NCI-H1092 (cell line): Measurements from ENCODE around the gene RPL10.

ENCODE experiments used
- DNase-seq: peaks from one replicate; lab custom pipeline; 2025; lab: John Stamatoyannopoulos, UW

RPL10 gene

GRCh38 chrX:154397888-154398667 lies at the start of gene RPL10:
RPL10 (plus strand) TSS chrX:154398377; CDS start chrX:154398520, 143 bp downstream.
- peak; percentile 97 for DNase-seq

DNA sequence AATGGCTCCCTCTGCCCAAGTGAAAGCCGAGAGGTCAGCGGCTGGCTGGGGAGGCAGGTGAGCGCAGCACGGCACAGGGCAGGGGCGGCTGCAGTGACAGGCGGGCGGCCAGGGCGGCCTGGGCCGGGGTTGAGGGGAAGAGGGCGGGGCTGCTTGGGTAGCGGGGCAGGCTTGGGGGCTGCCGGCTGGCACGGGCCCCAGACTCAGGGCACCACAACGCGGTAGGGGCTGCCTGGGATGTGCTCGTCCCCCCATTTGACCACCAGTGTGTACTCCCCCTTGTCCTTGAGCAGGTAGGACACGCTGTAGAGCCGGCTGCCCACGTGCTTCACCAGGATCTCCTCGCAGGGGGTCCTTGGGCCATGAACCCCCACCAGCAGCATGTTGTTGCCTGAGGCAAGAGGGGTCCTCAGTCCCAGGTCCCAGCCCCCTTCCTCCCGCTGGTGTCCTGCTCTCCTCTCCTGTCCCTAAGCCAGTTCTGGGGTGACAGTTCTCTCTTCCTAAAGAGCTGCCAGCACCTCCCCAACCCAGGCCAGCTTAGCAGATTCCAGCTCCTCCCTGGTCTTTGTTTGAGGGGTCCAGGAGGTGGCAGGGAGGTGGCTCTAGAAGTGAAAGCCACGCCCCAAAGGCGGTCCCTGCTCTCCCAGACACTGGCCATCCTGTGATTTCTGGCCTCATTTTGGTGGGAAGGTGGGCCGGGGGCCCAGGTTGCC lies 49.4 kb upstream of the RPL10 start:
- no peak for DNase-seq

GRCh38 chrX:154349359-154349935 lies 48.7 kb upstream of the RPL10 start:
- no peak for DNase-seq

DNA sequence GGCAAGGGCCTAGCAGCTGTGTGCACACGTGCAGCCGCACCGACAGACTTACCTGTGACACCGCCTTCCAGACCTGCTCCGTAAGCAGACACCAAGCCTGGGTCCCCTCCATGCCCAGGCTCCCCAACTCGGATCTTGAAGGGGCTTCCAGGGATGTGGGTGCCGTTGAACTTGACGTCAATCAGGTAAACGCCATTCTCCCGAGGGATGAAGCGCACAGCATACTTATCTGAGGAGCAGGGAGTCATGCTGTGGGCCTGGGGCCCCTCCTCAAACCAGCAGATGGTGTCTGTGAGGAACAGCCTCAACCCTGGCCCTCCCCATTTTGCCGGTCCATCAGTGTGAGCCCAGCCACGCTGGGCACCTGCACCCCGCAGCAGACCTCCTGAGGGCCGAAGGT lies 48.2 kb upstream of the RPL10 start:
- no peak for DNase-seq

DNA sequence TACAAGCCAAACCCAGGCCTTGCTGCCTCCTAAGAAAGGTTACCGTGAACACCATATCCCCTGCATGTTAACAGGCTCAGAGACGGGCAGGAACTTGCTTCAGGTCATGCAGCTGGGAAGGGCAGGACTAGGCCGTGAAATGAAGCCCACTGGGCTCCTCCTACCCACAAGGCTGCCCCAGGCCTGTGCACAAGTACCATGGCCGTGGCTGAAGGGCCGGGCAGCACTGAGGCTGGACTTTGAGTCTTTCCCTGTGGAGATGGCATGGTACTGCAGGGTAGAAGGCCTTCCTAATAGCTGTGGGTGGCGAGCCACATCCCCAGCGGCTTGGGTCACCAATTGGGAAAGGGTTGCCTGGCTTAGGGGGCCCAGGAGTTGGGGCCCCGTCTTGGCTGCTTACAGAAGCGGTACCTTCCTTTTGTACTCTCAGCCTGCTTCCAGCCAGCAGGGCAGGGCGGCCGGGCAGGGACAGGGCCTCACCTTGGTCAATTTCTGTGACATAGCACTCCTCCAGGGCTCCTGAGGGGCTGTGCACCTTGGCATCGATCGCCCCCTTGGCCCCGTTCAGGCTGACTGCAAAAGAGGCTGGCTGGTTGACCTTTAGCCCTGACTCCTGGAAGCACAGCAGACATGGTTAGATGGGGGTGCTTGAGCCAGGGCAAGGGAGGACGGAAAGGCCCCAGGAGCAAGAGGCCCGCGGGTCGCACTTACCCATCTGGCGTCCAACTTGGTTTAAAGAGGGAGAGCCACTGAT lies 47.6 kb upstream of the RPL10 start:
- no peak for DNase-seq

DNA sequence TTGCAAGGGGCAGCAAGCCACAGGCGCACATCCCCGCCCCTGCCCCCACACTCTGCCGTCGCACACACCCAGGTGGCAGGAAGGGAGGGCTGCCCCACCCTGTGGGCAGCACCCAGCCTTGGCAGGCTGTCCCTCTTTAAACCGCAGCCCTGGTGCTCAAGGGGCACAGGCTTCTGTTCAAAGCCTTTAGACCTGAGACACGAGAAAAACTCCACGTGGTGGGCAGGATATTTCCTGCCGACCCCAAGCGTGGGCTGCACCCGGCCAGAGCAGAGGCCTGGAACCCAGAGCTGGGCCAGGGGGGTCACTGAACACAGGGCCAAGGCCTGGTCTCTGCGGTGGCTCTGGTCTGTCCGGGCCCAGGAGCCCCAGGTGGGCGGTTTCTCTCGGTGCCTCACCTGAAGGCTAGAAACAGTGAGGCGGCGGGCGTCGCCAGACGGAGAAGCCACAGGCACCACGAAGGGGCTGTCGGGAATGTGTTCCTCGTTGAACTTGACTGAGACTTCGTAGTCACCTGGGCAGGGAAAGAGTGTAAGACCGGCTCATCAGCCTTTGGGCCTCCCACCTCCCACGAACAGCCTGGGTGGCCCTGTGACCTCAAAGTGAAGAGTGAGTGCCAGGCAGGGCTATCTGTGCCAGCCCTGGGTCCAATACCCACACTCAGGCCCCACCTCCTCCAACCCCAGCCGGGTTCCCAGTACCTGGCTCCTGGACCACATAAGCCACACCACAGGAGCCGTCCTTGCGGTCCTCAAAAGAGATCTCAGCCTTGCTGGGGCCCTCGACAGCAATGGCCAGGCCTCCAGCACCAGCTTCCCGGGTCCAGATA lies 46.8 kb upstream of the RPL10 start:
- no peak for DNase-seq

DNA sequence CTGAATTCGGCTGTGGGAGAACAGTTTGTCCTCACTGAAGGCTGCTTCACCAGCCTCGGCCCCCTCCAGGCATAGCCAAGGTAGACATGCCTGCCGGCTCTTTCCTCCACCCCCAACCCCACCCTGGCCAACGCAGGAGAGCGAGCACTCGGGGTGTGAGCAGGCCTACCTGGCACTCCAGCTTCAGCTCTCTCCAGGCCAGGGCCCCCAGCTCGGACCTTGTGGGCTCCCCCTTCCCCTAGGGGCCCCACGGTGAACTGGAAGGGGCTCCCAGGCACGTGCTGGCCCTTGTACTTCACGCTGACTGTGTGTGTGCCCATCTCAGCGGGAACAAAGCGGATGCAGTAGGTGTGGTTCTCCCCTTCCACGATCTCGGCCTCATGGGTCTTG lies 46.2 kb upstream of the RPL10 start:
- no peak for DNase-seq

DNA sequence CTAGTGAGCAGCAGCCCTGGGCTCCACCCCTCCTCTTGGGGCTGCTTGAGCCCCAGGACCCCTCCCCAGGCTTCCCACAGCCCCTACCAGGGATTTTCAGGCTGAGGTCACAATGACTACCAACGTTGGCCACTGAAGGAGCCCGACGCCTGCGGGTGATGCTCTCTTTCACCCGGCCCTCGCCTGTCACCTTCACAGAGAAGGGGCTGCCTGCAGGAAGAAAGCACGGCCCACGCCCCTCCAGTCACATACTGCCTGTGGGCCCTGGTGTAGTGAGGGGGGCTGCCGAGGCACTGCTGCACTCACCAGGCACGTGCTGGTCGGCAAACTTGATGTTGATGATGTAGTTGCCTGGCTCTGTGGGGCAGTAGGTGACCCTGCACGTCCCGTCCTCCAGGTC lies 45.7 kb upstream of the RPL10 start:
- no peak for DNase-seq

DNA sequence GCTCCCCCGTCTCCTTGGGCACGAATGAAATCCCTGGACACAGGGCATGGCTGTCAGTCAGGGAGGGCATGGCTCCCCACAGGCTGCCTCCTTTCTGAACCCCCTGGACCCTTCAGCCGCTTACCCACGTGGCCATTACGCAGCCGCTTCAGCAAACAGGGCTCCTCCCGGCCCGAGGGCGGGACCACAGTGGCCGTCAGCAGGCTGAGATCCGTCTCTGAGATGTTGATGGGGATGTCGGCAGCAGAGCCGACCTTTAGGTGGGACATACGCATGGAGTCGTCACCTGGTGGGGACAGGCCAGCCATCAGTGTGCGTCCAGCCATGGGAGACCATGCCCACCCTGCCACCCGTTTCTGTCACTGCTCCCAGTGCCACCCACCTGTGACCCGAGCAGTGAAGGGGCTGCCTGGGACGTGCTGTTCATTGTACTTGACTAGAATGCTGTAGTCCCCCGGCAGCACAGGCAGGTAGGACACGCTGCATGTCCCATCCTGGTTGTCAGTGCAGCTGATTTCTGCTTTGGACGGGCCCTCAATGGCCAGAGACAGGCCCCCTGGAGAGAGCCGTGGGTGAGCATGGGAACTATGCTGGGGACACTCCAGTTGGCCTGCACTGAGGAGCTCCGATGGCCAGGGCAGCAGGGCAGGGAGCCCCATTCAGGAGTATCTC lies 44.9 kb upstream of the RPL10 start:
- no peak for DNase-seq

GRCh38 chrX:154354013-154354412 lies 44.2 kb upstream of the RPL10 start:
- DNase-seq: no peak

DNA sequence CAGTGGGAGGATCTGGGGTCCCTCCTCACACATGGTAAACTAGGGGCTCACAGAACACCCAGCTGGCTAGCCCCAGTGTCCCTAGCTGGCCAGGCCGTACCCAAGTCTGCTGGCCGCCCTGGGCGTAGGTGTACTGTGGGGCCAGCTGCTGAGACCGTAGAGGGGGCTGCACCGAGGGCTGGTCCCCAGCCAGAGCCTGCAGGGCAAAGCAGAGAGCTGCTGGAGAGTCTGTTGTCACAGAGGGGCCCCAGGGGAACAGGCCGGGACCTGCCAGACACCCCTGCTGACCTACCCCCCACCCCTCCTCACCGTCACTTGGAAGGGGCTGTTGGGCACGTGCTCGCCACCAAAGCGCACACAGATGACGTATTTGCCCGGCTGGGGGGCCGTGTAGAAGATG lies 43.7 kb upstream of the RPL10 start:
- DNase-seq: no peak

- no peak for DNase-seq
Measured at GRCh38 chrX:154355094-154355775, 42.9 kb upstream of the RPL10 start.

DNA sequence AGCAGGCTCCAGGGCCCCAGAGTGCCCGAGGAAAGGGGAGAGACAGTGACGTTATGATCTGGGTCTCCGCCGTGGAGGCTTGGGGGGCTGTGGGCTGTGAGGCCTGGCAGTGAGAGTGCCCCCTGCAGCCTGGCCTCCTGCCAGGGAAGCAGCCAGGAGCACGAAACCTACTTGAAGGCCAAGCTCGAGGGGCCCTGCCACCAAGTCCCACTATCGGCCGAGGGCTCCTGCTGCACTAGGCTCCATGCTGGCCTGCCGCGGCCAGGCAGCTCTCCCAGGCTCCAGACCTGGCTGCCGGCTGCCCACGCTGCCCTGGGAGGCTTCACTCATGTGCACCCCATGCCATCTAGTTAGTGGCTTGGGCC lies 42.4 kb upstream of the RPL10 start:
- no peak for DNase-seq

DNA sequence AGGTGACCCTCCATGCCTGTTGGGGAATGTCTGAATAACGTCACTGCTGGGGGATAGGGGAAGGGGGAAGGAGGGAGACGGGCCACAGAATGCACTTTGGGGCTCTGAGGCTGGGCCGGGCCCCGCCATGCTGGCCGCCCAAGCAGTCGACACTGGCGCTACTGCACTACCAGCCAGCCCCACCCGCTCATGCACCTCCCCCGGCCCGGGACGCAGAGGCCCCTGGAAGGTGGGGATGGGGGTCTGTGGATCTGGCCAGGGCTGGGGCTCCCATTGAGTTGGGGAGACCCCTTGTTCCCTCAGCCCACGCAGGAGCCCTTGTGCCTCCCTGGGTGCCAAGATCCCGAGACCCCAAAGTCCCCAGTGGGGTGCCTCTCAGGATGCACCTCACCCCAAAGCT lies 41.6 kb upstream of the RPL10 start:
- DNase-seq: no peak

DNA sequence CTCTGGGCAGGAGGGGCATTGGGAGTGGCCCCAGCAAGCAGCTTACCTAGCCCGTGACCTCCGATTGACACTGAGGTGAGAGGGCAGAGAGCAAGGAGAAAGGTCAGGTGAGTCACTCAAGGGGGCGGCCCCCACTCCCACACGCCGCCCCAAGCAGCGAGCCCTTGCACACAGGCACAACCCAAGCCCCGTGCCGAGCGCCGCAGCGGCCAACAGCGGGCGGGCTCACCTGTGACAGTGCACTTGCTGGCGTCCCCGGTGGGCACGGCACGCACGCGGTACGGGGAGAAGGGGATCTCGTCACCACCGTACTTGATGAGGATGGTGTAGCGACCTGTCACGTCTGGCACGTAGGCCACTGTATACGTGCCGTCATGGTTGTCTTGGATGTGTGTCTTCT lies 41.0 kb upstream of the RPL10 start:
- no peak for DNase-seq

- DNase-seq: no peak
Measured at GRCh38 chrX:154358011-154358410, 40.2 kb upstream of the RPL10 start.

DNA sequence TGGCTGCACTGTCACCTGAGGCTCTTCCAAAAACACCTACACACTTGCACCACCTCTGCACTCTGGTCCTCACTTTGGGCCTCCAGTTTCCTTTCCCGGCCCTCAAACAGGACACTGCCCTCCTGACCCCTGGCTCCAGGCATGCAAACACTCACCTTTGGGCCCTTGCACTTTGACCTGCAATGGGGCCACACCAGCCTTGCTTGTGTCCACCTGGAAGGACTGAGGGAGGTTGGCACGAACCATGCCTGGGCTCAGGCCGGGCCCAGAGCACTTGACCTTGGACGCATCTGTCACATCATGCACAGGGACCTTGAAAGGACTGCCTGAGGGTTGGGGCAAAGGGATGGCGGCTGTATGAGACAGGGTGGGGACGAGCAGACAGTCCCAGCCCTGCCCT lies 39.3 kb upstream of the RPL10 start:
- DNase-seq: no peak

- DNase-seq: no peak
Measured at GRCh38 chrX:154359362-154360154, 38.6 kb upstream of the RPL10 start.

DNA sequence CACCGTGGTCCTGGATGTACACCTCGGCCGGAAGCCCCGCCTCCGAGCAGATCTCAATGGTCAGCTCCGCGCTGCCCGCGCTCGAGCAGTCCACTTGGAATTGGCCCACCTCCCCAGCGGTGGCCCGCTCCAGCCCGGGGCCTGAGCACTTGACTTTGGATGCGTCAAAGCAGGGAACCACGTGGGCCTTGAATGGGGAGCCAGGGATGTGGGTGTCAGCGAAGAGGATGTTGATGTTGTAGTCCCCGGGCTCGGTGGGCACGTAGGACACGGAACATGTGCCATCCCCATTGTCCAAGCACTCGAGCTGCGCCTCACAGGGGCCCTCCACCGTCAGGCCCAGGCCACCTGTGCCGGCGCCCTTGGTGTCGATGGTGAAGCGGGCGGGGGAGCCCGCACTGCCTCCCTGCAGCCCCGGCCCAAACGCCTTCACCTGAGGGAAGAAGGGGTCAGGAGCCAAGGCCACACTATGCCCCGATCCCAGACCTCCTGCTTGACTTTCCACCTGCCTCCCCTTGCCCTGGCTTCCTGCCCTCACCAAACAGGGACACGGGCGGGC lies 37.9 kb upstream of the RPL10 start:
- no peak for DNase-seq
